Tibial nerve (tissue), 4 donors: ENCODE data around the gene SLC1A1. TPM values are rescaled to one million over a fixed set of nuclear protein-coding genes. Genes with fewer than 3 reads are reported as not detected.
A peak's percentile ranks its signal among the peaks of the same experiment; 100 is the strongest.

Experiments
- DNase-seq, 2 donors: peaks; one replicate each; pipeline ENCODE4 v3.0.0-alpha.2; 2019; ENCODE audit warnings: low spot score in 2 of 2
- H3K27ac ChIP-seq, 4 donors: fragments of 200-600 bp; sonication (generic) in 3 of 4; one replicate each; pipeline ENCODE4 v1.5.1; 2017 to 2019; ENCODE audit warnings: mild to moderate bottlenecking in 1 of 4
- H3K27me3 ChIP-seq, 2 donors: fragments of 200-600 bp; sonication (generic) in 1 of 2; one replicate each; pipeline versions ENCODE4 v1.5.1 to v1.6.0; 2017 to 2019
- H3K36me3 ChIP-seq, 3 donors: fragments of 200-600 bp; sonication (generic); one replicate each; pipeline ENCODE4 v1.5.1; 2018 to 2019
- H3K4me1 ChIP-seq, 4 donors: fragments of 200-600 bp; sonication (generic) in 3 of 4; one replicate each; pipeline ENCODE4 v1.5.1; 2017 to 2019
- H3K4me3 ChIP-seq, 4 donors: fragments of 200-600 bp; sonication (generic) in 3 of 4; one replicate each; pipeline ENCODE4 v1.5.1; 2017 to 2019; ENCODE audit warnings: mild to moderate bottlenecking in 1 of 4, moderate library complexity in 1 of 4
- H3K9me3 ChIP-seq, 4 donors: fragments of 200-600 bp; sonication (generic) in 3 of 4; one replicate each; pipeline ENCODE4 v1.5.1; 2017 to 2019
- EP300 ChIP-seq, 2 donors: sonication (generic); formaldehyde crosslinking; IDR thresholded peaks; one replicate each; pipeline ENCODE4 v1.6.1; 2017; ENCODE audit warnings: antibody characterized with exemption in 2 of 2, mild to moderate bottlenecking in 1 of 2
- POLR2A ChIP-seq, 2 donors: fragments of 450-650 bp; IDR thresholded peaks; one replicate each; pipeline ENCODE4 v1.6.1; 2017; ENCODE audit warnings: antibody characterized with exemption in 2 of 2, mild to moderate bottlenecking in 2 of 2, moderate library complexity in 2 of 2
- WGBS, 2 donors: methylation state at CpG; one replicate each; pipeline ENCODE4 v1.1.5; 2018; 5-methylcytosine and 5-hydroxymethylcytosine counted together
- total RNA-seq, 4 donors: library from RNA; depleted of rRNA; stranded (reverse); fragments of >200 nt; gene quantifications; one replicate each; pipeline ENCODE4 v1.1.0, GENCODE V29; 2016
- TF ChIP-seq, protein P1 (sequence below), 5 experiments: fragments of 200-600 bp in 3 of 5; fragments of 450-650 bp in 2 of 5; sonication (generic) in 3 of 5; IDR thresholded peaks; one replicate each; pipeline ENCODE4 v1.5.1; 2016 to 2019; ENCODE audit warnings: antibody characterized with exemption in 5 of 5, mild to moderate bottlenecking in 3 of 5, moderate library complexity in 2 of 5

Gene SLC1A1
- total RNA-seq, 4 donors from 2014 or later, result 4.0 to 16.8 (median 6.7) TPM

DNA sequence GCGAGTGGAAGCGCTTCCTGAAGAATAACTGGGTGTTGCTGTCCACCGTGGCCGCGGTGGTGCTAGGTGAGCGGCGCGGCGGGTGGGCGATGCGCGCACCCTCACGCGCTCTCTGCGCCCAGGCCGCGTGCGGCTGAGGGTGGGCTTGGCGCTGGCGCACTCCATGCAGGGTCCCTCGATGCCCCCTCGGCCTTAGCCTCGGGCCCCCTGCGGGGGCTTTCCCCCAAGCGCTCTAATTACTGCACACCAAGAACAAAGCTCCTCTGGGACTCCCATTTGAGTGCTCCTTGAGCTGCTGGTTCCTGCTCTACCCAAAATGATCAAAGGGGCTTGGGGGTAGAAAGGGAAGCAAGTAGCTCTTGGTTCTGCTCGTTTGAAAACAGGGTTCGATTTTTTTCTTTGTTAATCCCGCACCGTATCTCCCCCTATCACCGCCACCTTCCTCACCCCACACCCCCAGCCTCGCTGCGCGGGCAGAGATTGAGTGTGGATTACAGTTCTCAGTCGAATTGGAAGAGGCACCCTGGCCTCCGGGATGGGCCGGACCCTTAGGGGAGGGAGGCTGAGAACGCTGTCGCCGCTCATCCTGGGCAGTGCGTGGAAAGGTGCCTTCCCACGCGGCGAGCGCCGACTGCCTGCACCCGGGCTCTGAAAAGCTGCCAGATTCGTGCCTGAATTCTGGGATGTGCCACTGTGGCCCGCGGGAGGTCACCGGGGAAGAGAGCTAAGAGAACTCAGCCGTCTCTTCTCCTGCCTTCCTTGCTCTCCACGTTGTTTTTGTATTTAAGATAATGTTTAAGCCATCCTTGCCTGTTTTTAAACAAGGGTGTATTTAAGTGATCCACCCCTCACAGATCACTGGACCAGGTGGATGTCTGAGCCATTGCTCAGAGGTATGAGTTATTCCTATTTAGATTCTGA is 697 bp downstream of the SLC1A1 start:
- 2 to 5% methylated on average over 51 to 52 of the region's 52 CpGs for WGBS, 2 donors
- DNase-seq, result peak in 1 of 2 donors; percentile 15
- Histone ChIP-seq H3K27me3 (no peaks in the 10 kb centered on the region), H3K36me3 (no peaks in the 10 kb centered on the region), H3K4me1 (peaks cover 0 to 17% (median 0%) of the 10 kb centered on the region in 4 donors), H3K27ac (peak overlapping the region in 3 of 4 donors; percentile 34 to 81 (median 56)), H3K9me3 (no peaks in the 10 kb centered on the region), H3K4me3 (peak overlapping the region; percentile 49 to 87 (median 66))
- no peak for TF ChIP-seq EP300 (IDR thresholded peaks at IDR 0.05)
- TF ChIP-seq, protein P1, sequence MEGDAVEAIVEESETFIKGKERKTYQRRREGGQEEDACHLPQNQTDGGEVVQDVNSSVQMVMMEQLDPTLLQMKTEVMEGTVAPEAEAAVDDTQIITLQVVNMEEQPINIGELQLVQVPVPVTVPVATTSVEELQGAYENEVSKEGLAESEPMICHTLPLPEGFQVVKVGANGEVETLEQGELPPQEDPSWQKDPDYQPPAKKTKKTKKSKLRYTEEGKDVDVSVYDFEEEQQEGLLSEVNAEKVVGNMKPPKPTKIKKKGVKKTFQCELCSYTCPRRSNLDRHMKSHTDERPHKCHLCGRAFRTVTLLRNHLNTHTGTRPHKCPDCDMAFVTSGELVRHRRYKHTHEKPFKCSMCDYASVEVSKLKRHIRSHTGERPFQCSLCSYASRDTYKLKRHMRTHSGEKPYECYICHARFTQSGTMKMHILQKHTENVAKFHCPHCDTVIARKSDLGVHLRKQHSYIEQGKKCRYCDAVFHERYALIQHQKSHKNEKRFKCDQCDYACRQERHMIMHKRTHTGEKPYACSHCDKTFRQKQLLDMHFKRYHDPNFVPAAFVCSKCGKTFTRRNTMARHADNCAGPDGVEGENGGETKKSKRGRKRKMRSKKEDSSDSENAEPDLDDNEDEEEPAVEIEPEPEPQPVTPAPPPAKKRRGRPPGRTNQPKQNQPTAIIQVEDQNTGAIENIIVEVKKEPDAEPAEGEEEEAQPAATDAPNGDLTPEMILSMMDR (IDR thresholded peaks at IDR 0.05), result no peak
- TF ChIP-seq POLR2A (IDR thresholded peaks at IDR 0.05), result no peak

DNA sequence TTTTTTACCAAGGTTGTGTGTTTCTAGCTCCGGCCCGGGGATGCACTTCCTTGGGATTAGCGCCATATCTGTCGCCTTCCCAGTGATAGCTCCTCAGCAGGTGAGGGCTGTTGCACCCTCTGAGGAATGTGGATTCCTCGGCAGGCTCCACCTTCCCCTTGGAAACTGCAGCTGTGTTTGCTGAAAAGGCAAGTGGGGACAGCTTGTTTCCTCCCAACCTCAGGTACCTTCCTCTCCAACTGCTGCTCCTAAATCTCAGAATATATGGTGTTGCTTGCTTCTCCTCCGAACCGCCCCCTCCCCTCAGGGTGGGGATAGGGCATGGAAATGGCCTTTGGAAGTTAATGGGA is 1.3 kb downstream of the SLC1A1 start:
- H3K36me3 ChIP-seq, result no peaks in the 10 kb centered on the region
- peak overlapping the region in 2 of 4 donors; percentile 63 to 87 for H3K4me3 ChIP-seq
- TF ChIP-seq POLR2A (IDR thresholded peaks at IDR 0.05) (no peak), EP300 (IDR thresholded peaks at IDR 0.05) (no peak)
- TF ChIP-seq, protein P1 (IDR thresholded peaks at IDR 0.05), result no peak
- no peaks in the 10 kb centered on the region for H3K27me3 ChIP-seq
- 58 to 61% methylated on average over 7 of the region's 7 CpGs for WGBS, 2 donors
- H3K9me3 ChIP-seq, result no peaks in the 10 kb centered on the region
- no peak for DNase-seq
- H3K27ac ChIP-seq, result no peak overlapping the region
- peaks cover 0 to 17% (median 0%) of the 10 kb centered on the region in 4 donors for H3K4me1 ChIP-seq

DNA sequence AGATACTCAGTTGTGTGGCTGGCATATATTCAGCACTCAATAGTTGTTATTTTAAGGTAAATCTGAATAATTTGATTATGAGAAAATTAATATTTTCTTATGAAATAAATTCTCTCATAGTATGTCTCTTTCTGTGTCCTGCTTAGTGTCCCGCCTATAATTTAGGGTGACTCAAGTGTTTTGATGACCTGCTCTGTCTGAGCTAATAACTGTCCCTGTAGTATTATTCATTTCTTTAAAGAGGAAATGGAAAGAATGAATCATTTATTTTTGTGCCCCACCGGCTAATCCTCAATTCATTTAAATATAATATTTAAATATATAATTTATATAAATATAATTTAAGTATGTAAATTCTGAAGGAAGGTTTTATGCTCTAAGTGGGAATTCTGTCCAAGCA is 4.1 kb downstream of the SLC1A1 start:
- no peak for TF ChIP-seq POLR2A (IDR thresholded peaks at IDR 0.05)
- TF ChIP-seq, protein P1 (IDR thresholded peaks at IDR 0.05), result no peak
- no peak for TF ChIP-seq EP300 (IDR thresholded peaks at IDR 0.05)
- 59 to 64% methylated on average over 2 of the region's 2 CpGs for WGBS, 2 donors
- H3K36me3 ChIP-seq, result no peaks in the 10 kb centered on the region
- no peaks in the 10 kb centered on the region for H3K27me3 ChIP-seq
- H3K4me3 ChIP-seq, result no peak overlapping the region
- H3K27ac ChIP-seq, result no peak overlapping the region
- peaks cover 0 to 15% (median 0%) of the 10 kb centered on the region in 4 donors for H3K4me1 ChIP-seq
- DNase-seq, result no peak
- no peaks in the 10 kb centered on the region for H3K9me3 ChIP-seq

DNA sequence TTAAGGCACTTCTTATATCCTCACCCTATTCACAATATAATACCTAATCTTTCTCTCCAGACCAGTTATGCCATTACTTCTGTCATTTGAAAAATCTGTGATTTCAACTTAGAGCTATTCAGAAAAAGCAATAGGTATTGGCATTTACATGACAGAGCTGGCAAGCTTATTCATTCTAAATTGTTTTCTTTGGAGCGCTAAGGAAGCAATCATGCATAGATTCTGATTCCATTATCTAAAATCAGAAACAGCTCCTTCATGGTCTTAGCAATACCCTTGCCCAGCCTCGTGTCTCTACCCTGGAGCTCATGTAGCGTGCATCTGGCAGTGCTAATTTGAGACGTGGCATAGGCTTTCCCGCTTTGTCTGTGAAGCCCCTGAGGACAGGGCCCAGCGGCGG is 4.5 kb downstream of the SLC1A1 start:
- Histone ChIP-seq H3K27me3 (no peaks in the 10 kb centered on the region), H3K27ac (no peak overlapping the region), H3K4me3 (no peak overlapping the region), H3K9me3 (no peaks in the 10 kb centered on the region), H3K4me1 (peaks cover 0 to 11% (median 0%) of the 10 kb centered on the region in 4 donors), H3K36me3 (no peaks in the 10 kb centered on the region)
- no peak for TF ChIP-seq POLR2A (IDR thresholded peaks at IDR 0.05)
- TF ChIP-seq, protein P1 (IDR thresholded peaks at IDR 0.05), result no peak
- no peak for TF ChIP-seq EP300 (IDR thresholded peaks at IDR 0.05)
- 96% methylated on average over 7 of the region's 7 CpGs for WGBS, 2 donors
- DNase-seq, result no peak

DNA sequence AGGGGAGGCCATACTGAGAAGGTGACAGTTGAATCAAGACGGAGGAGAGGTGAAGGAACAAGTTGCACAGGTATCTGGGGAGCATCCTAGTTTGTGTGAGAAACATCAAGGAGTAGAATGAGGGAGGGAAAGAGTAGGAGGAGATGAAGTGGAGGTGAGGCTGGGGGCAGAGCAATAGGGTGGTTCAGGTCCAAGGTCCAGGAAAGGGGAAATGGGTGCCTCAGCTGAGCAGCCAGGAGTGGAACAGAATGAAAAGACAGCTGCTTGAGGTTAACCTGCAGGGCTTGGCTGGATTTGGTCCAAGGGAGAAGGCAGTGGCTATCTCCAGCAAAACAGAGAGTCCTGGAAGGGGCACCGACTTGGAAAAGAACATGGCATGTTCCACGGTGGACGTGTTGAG is 5.3 kb downstream of the SLC1A1 start:
- no peak for DNase-seq
- no peaks in the 10 kb centered on the region for H3K36me3 ChIP-seq
- no peaks in the 10 kb centered on the region for H3K9me3 ChIP-seq
- H3K4me3 ChIP-seq, result no peak overlapping the region
- 91 to 92% methylated on average over 4 of the region's 4 CpGs for WGBS, 2 donors
- no peak overlapping the region for H3K27ac ChIP-seq
- H3K27me3 ChIP-seq, result no peaks in the 10 kb centered on the region
- TF ChIP-seq, protein P1 (IDR thresholded peaks at IDR 0.05), result no peak
- TF ChIP-seq EP300 (IDR thresholded peaks at IDR 0.05), result no peak
- H3K4me1 ChIP-seq, result peaks cover 0 to 10% (median 0%) of the 10 kb centered on the region in 4 donors
